DND-41 (cell line): Measurements from ENCODE around the gene KRT4.

ENCODE experiments used
- ATAC-seq: fragments of 200-7000 bp; cut with Tn5 transposase; 3 replicates; pipeline ENCODE4 v1.9.1; 2021; ENCODE audit warnings: low read depth; ENCODE audit not compliant: insufficient read depth
- DNase-seq: peaks from one replicate; pipeline ENCODE4 v3.0.0-alpha.2; 2020
- H2AFZ ChIP-seq: 2 replicates; pipeline ENCODE4 v1.6.0; 2012; ENCODE audit warnings: low read depth, low read length
- H3K27ac ChIP-seq: 2 replicates; pipeline ENCODE4 v1.5.1; 2012; ENCODE audit warnings: low read length, inconsistent platforms
- H3K27me3 ChIP-seq: fragments of 200-600 bp; sonication (generic); 2 replicates; pipeline ENCODE4 v1.6.0; 2012; ENCODE audit warnings: low read length, mild to moderate bottlenecking, inconsistent platforms; ENCODE audit not compliant: insufficient read depth, poor library complexity
- H3K36me3 ChIP-seq: 2 replicates; pipeline ENCODE4 v1.5.1; 2012; ENCODE audit warnings: low read length, inconsistent platforms; ENCODE audit not compliant: insufficient read depth
- H3K4me1 ChIP-seq: 2 replicates; pipeline ENCODE4 v1.5.1; 2012; ENCODE audit warnings: mild to moderate bottlenecking, low read length; ENCODE audit not compliant: insufficient read depth
- H3K4me2 ChIP-seq: 2 replicates; pipeline ENCODE4 v1.6.0; 2012; ENCODE audit warnings: mild to moderate bottlenecking, moderate library complexity, low read length, inconsistent platforms; ENCODE audit not compliant: insufficient read depth
- H3K4me3 ChIP-seq, 2 experiments: fragments of 200-600 bp in 1 of 2; shearing (Covaris generic) in 1 of 2; 2 replicates each; pipeline ENCODE4 v1.5.1; 2012 to 2016; ENCODE audit warnings: inconsistent platforms in 2 of 2, low read length in 2 of 2, mild to moderate bottlenecking in 2 of 2, low read depth in 1 of 2, moderate library complexity in 1 of 2
- H3K79me2 ChIP-seq: 2 replicates; pipeline ENCODE4 v1.6.0; 2012; ENCODE audit warnings: low read length, inconsistent platforms; ENCODE audit not compliant: insufficient read depth
- H3K9ac ChIP-seq: 2 replicates; pipeline ENCODE4 v1.6.0; 2012; ENCODE audit warnings: low read depth, mild to moderate bottlenecking, inconsistent platforms, low read length, moderate library complexity
- H3K9me3 ChIP-seq: 2 replicates; pipeline ENCODE4 v1.5.1; 2012; ENCODE audit warnings: low read length, moderate library complexity, mild to moderate bottlenecking, inconsistent platforms; ENCODE audit not compliant: insufficient read depth, severe bottlenecking
- H4K20me1 ChIP-seq: 2 replicates; pipeline ENCODE4 v1.6.0; 2012; ENCODE audit warnings: low read length; ENCODE audit not compliant: insufficient read depth
- EZH2 ChIP-seq: IDR thresholded peaks from 3 replicates; pipeline ENCODE4 v1.6.1; 2012; ENCODE audit warnings: borderline replicate concordance, low read depth, mild to moderate bottlenecking, moderate library complexity, low read length, inconsistent platforms; ENCODE audit not compliant: severe bottlenecking
- TF ChIP-seq, protein P1 (sequence below): IDR thresholded peaks from 2 replicates; pipeline ENCODE4 v1.5.1; 2012; ENCODE audit warnings: borderline replicate concordance, low read length, moderate library complexity, mild to moderate bottlenecking; ENCODE audit not compliant: poor library complexity, severe bottlenecking; ENCODE audit errors: extremely low read depth

The KRT4 gene

DNA sequence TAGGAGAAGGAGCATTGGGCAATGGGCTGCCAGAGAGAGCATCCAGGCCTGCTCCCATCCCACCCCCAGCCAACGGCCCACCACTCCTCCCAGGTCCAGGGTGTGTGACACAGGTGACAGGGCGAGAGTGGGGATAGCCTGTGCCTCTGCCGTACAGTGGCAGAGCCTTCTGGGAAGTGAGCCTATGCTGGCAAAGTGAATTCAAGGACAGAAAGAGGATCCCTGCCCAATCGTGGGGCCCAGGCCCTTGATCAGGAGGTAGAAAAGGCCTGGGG lies 20.7 kb upstream of the KRT4 start:
- Histone ChIP-seq H3K9ac (no peak overlapping the region), H4K20me1 (peaks cover 4% of the 10 kb centered on the region), H3K4me3 (no peak overlapping the region), H3K4me2 (no peak overlapping the region), H3K9me3 (no peaks in the 10 kb centered on the region), H3K36me3 (no peaks in the 10 kb centered on the region), H2AFZ (no peak overlapping the region), H3K79me2 (no peaks in the 10 kb centered on the region), H3K4me1 (no peaks in the 10 kb centered on the region), H3K27me3 (peaks cover 26% of the 10 kb centered on the region), H3K27ac (no peak overlapping the region)
- DNase-seq = no peak
- ATAC-seq = no peak
- TF ChIP-seq EZH2 = no peak

DNA sequence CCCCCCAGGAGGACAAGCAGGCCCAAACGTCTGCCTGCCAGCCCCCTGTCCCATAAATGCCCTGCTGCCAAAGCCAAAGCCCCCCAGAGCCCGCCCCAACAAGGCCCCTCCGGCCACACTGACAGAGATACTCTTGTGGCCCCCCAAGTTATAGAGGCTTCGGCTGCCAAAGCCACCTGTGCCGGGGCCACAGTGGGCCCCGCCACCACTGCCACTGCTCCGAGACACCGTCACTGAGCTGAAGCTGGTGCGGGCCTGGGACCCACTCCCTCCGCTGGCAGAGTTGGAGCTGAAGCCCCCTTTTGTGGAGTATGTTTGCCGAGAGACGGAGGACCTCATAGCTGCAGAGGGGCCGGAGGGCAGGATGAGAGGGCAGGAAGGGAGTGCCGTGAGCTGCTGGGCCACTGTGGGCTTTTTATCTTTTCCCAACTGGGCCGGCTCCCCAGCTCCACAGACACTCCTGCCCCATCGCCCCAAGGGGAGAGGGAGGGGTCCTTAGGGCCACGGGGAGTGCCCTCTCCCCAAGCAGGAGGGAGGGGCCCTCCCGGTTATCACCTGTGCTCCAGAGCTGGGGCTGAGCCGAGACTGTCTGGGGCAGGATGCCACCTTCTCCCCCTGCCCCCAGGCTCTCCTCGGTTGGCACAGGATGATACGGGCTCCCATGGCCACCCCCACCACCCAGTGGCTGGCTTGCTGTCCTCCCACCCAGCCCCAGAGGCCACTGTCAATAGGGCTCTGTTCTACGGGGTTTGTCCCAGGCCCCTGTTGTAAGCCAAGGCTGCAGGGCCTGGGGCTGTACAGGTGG lies 20.2 kb upstream of the KRT4 start, which contains the start of gene KRT79:
KRT79 (minus strand) TSS at position 390 of the 805 bp plus-strand sequence; CDS start at position 339, 51 bp downstream.
- no peak within 1 kb of the TSS for H3K27ac ChIP-seq
- DNase-seq (no peak), ATAC-seq (no peak)
- H3K4me2 ChIP-seq = no peak within 1 kb of the TSS
- no peaks in the 10 kb centered on the region for H3K36me3 ChIP-seq
- no peaks in the 10 kb centered on the region for H3K4me1 ChIP-seq
- TF ChIP-seq, protein P1, sequence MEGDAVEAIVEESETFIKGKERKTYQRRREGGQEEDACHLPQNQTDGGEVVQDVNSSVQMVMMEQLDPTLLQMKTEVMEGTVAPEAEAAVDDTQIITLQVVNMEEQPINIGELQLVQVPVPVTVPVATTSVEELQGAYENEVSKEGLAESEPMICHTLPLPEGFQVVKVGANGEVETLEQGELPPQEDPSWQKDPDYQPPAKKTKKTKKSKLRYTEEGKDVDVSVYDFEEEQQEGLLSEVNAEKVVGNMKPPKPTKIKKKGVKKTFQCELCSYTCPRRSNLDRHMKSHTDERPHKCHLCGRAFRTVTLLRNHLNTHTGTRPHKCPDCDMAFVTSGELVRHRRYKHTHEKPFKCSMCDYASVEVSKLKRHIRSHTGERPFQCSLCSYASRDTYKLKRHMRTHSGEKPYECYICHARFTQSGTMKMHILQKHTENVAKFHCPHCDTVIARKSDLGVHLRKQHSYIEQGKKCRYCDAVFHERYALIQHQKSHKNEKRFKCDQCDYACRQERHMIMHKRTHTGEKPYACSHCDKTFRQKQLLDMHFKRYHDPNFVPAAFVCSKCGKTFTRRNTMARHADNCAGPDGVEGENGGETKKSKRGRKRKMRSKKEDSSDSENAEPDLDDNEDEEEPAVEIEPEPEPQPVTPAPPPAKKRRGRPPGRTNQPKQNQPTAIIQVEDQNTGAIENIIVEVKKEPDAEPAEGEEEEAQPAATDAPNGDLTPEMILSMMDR = no peak
- no peak for TF ChIP-seq EZH2
- no peak within 1 kb of the TSS for H2AFZ ChIP-seq
- H4K20me1 ChIP-seq = peaks cover 4% of the 10 kb centered on the region
- peaks cover 27% of the 10 kb centered on the region for H3K27me3 ChIP-seq
- H3K79me2 ChIP-seq = no peaks in the 10 kb centered on the region
- H3K9me3 ChIP-seq = no peaks in the 10 kb centered on the region
- no peak within 1 kb of the TSS for H3K9ac ChIP-seq
- no peak within 1 kb of the TSS for H3K4me3 ChIP-seq

DNA sequence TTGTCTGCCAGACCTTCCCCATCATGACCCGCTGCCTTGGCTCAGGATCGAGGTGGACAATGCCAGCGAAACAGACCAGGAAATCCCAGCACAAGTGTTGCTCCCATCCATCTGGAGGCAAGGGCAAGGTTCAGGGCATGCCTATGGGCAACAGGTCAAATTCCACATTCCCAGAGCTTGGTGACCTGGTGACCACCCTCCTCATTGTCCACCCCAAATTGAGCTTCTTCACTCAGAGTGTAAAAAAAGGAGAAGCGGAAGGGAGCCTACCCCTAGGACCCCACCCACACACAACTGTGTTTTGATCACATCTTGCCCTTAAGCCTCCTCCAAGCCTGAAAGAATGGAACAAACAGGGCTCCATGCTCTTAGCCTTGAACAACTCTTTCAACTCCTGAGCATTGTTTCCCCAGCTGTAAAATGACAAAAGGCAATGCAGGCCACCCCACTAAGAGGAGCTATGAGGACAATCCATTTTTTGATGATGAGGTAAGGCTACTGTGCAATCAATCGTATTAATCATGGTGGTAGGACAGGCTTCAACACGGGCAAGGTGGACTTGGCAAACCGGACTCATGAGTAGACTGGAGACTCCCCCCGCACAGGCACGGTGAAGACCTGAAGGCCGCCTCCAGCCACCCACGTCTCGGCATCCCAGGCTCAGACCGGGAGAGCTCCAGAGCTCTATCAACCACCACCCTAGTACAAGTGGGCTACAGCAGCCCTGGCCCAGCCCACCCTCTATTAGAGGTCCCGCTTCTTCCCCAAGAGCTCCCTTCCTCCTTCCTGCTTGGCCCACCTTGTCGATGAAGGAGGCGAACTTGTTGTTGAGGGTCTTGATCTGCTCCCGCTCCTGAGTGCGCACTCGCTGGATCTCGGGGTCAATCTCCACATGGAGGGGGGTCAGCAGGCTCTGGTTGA lies 19.3 kb upstream of the KRT4 start:
- DNase-seq (no peak), ATAC-seq (no peak)
- TF ChIP-seq EZH2 = no peak
- TF ChIP-seq, protein P1 = no peak
- H2AFZ ChIP-seq = no peak overlapping the region
- H3K4me1 ChIP-seq = no peaks in the 10 kb centered on the region
- H3K4me3 ChIP-seq = no peak overlapping the region
- H3K79me2 ChIP-seq = no peaks in the 10 kb centered on the region
- H3K4me2 ChIP-seq = no peak overlapping the region
- H3K36me3 ChIP-seq = no peaks in the 10 kb centered on the region
- H3K9ac ChIP-seq = no peak overlapping the region
- H3K27me3 ChIP-seq = peaks cover 30% of the 10 kb centered on the region
- H4K20me1 ChIP-seq = peaks cover 4% of the 10 kb centered on the region
- no peaks in the 10 kb centered on the region for H3K9me3 ChIP-seq
- no peak overlapping the region for H3K27ac ChIP-seq

DNA sequence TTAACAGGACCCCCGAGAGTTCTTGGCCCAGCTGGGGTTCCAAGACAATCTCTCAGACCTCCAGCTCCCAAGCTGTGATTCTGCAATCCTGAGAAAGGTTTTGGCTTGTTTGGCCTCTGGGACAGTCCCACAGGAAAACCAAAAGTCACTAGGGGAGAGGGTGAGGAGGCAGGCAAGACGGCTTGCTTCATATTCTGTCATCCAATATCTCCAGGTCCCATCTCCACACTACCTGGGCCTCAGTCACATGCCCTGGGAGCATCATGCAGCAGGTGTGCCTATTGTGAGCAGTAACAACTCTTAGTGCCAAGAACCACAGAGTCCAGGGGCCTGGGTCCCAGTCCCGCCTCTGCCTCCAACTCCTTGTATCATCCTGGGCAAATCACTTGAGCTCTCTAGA lies 18.5 kb upstream of the KRT4 start:
- H3K4me1 ChIP-seq = no peaks in the 10 kb centered on the region
- no peak for DNase-seq
- no peak overlapping the region for H2AFZ ChIP-seq
- no peaks in the 10 kb centered on the region for H3K79me2 ChIP-seq
- peaks cover 30% of the 10 kb centered on the region for H3K27me3 ChIP-seq
- no peak for ATAC-seq
- no peak overlapping the region for H3K27ac ChIP-seq
- no peaks in the 10 kb centered on the region for H3K9me3 ChIP-seq
- H3K36me3 ChIP-seq = no peaks in the 10 kb centered on the region
- H3K9ac ChIP-seq = no peak overlapping the region
- H4K20me1 ChIP-seq = peaks cover 4% of the 10 kb centered on the region
- no peak overlapping the region for H3K4me2 ChIP-seq
- H3K4me3 ChIP-seq = no peak overlapping the region
- TF ChIP-seq, protein P1 = no peak
- TF ChIP-seq EZH2 = no peak
